HG03135 (cell line): Measurements from ENCODE around the gene IL1R2.

ENCODE experiments used
- ATAC-seq: cut with Tn5 transposase; IDR thresholded peaks from one replicate; pipeline ENCODE4 v1.9.1; 2021; ENCODE audit warnings: mild to moderate bottlenecking, moderate library complexity; ENCODE audit not compliant: unreplicated experiment

Gene IL1R2, protein sequence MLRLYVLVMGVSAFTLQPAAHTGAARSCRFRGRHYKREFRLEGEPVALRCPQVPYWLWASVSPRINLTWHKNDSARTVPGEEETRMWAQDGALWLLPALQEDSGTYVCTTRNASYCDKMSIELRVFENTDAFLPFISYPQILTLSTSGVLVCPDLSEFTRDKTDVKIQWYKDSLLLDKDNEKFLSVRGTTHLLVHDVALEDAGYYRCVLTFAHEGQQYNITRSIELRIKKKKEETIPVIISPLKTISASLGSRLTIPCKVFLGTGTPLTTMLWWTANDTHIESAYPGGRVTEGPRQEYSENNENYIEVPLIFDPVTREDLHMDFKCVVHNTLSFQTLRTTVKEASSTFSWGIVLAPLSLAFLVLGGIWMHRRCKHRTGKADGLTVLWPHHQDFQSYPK

GRCh38 chr2:101991721-101992145 lies at the start of gene IL1R2:
Gene IL1R2, plus strand, starts transcription at chr2:101991960. Its CDS starts 16,616 bp downstream, at chr2:102008576.
- ATAC-seq, result no peak

DNA sequence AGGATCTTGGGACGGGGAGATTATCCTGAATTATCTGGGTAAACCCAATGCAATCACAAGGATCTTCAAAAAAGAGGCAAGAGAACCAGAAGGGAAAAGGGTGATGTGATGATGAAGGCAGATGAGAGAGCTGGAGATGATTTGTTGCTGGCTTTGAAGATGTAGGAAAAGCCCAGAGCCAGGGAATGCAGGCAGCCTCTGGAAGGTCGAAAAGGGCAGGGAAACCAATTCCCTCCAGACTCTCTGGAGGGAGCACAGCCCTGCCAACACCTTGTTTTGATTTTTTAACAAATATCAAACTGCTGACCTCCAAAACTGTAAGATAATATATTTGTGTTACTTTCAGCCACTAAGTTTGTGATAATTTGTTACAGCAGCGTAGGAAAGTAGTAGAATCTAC lies 48.9 kb upstream of the IL1R2 start:
- no peak for ATAC-seq

DNA sequence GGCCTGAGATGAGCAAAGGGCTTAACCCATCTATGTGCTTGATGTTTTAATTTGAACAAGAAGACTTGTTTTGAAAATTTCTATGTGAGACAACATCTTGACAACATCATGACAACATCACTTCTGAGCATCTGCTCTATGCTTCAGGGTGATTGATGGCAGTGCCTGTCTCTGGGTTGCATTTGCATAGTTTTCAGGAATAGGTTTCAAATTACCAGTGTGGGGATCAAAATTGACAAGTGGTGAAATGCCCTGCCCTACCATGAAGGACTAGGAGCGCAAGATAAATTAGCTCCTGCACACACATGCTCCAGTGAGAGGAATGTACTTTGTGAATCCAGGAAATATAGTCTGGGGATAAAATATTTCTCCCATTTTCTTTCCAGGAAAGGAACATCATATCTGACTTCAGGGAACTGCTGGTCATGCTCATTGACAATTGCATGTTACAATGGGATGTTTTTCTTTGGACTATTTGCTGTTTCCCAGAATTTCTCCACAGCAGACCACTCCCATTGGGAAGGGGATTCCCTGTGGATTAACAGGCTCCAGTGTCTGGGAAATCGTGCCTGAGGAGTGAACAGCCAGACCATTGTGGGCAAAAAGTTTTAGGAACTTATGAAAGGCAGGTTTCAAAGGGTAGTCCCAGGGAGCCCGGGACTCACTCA lies 45.3 kb upstream of the IL1R2 start:
- ATAC-seq, result no peak

DNA sequence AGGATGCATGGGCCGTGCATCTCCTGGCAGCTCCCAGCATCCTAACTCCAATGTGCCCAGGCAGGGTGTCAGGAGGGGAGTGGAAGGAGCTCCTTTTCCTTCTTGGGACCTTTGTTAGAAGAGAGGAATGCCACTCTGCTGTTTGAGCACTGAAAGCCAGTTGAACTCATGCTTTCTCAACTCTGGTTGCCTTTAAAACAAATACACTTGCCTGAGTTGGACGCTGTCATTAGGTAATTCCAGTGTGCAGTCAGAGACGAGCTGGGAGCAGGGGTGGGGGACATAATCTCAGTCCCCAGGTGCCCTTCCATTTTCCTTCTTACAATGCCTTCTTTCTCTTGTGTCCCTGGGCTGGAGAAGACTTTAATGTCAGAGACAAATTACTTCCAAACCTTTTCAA lies 44.4 kb upstream of the IL1R2 start:
- no peak for ATAC-seq

GRCh38 chr2:101948625-101949155 lies 43.1 kb upstream of the IL1R2 start:
- ATAC-seq, result no peak

- ATAC-seq, result no peak
Observed at GRCh38 chr2:101949304-101949703, 42.5 kb upstream of the IL1R2 start.

DNA sequence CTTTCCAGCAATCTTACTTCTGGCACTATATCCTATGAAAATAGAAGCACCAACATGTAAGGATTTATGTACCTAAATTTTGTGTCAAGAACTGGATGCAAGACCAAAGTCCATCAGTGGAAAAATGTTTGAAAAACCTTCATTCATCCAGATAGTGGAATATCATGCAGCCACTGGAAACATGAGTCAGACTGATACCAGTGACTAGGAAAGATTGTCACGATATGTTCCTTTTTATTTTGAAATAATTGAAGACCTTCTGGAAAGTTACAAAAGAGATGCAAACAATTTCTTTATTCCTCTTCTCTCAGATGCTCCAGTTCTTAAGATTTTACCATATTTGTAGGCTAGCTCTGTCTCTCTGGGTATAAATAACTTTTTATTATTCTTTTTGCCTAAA lies 40.5 kb upstream of the IL1R2 start:
- no peak for ATAC-seq

DNA sequence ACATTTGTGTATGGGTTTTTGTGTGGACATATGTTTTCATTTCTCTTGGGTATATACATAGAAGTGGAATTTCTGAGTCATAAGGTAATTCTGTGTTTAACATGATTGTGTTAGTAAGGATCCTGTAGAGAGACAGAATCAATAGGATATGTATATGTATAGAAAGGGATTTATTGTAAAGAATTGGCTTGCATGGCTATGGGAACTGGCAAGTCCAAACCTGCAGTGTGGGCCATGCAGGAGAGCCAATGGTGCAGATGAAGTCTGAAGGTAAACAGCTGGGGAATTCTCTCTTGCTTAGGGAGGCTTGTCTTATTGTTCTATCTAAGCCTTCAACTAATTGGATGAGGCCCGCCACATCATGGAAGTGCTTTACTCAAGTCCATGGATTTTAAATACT lies 39.2 kb upstream of the IL1R2 start:
- ATAC-seq, result no peak

- no peak for ATAC-seq
Observed at GRCh38 chr2:101956465-101957438, 35.0 kb upstream of the IL1R2 start.

- no peak for ATAC-seq
Observed at GRCh38 chr2:101958061-101958460, 33.7 kb upstream of the IL1R2 start.

GRCh38 chr2:101960819-101961337 lies 30.9 kb upstream of the IL1R2 start:
- ATAC-seq, result no peak

- no peak for ATAC-seq
Observed at GRCh38 chr2:101961338-101962191, 30.2 kb upstream of the IL1R2 start.

DNA sequence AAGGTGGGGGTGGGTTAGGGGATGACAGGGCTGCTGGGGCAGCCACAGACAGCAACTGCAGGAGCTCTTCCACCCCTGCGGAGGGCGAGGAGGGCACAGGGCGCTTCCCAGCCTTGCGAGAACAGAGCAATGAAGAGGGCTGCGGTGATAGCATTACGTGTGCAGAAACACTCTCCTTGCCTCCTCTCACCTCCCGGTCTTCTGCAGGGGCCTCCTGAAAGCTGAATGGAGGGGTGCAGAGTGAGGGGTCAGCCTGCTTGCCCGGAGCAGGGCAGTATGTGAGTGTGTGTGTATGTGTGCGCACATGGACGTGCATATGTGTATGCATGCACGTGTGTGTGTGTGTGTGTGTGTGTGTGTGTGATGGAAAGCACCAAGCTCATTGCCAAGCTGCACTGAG lies 29.5 kb upstream of the IL1R2 start:
- no peak for ATAC-seq

DNA sequence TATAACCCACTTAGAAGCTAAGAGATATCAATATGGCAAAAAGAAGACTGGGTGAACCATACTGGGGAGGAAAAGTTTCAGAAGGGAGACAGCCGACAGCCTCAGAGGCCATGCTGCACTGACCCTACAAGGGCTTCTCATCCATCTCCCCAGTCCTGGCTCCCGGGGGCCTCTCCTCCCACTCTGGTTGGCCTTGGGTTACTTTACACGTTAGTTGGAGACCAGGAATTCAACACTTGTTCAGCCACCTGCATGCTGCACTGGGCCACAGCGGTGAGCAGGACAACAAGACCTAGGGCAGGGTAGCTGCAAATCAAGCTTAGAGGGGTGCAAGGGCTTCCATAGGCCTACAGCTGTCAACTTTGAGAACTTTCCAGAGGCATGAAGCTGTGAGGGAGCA lies 28.6 kb upstream of the IL1R2 start:
- ATAC-seq, result no peak

GRCh38 chr2:101967826-101968513 lies 23.8 kb upstream of the IL1R2 start:
- no peak for ATAC-seq

- ATAC-seq, result no peak
Observed at GRCh38 chr2:101969723-101970122, 22.0 kb upstream of the IL1R2 start.

GRCh38 chr2:101970901-101971300 lies 20.9 kb upstream of the IL1R2 start:
- no peak for ATAC-seq

DNA sequence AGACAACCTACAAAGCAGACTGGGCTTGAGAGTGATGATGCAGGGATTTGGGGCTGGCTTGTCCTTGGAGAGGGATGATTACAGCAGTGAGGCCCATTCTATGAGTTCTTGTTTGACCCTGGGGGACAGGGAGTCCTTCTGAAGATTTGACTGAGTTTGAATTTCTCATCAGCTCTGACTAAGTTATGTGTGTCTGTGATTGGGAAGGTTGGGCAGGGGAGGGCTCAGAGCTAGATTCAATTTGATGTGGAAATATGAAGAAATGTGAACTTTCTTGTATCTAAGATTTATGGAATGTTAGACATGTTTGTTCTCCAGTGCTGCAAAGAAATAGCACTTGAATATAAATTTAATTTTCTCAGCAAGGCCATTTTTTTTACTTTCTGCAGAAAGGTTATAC lies 19.9 kb upstream of the IL1R2 start:
- no peak for ATAC-seq
